ENCODE measurements around the gene DDX25.
"Not testable (repeated sequence)": the region's sequence is repeated elsewhere in the genome, so short reads cannot be mapped to it uniquely, and the experiment has no call there.

DDX25 gene

DNA sequence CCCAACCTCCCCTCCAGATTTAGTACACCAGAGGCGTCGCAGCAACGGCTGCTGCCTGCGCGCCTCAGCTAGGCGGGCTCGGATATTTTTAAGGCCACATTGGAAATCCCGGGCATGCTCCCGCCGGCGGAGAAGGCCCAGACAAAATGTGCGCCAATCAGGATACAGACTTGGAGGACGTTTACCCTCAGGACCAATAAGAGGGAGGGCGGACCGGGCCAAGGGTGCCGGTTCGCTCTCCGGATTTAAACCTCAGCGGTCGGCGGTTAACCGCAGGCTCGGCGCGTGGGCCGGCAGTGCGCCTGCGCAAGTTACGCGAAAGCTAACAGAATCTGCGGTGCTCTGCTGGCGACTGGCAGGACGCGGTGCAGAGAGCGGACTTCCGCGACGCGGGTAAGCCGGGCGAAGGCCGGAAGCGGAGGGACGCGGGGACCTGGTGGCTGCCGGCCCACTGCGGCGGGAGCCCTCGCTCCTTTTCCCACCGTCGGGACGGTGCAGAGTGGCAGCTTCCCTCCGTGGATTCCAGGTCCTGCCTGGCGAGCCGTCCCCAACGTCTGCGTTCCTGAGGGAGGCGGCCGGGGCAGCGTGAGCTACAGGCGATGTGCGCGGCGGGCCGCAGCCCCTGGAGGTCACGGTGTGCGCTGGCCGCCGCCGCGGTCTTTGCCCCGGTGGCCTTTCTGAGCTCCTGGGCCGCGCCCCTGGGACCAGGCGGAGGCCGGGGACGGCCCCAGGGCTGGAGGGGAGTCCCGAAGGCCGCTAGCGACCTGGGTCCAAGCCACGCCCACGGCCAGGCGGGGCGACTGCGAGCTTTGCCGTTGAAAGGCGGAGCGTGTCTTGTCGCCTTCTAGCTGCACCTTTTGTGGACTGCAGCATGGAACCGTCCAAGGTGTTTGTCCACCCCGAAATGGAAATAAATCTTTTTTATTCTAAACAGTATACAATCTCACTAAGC is 16.7 kb upstream of the DDX25 start, which contains the start of gene HYLS1:
TSS of gene HYLS1 (plus strand) at position 296 of the 952 bp plus-strand sequence. CDS start 11,701 bp downstream, outside the sequence.
- Mint-ChIP-seq H3K9me3 (no peaks in the 10 kb centered on the region), H3K36me3 (ENCODE audit: insufficient read depth) (peaks cover 18% of the 10 kb centered on the region), H3K27ac (ENCODE audit: low read depth) (peak within 1 kb of the TSS; percentile 97), H3K27me3 (no peaks in the 10 kb centered on the region), H3K4me3 (peak within 1 kb of the TSS; percentile 94), H3K4me1 (peaks cover 25% of the 10 kb centered on the region)
- ATAC-seq (replicated peaks; ENCODE audit: extremely low read depth, poor library complexity, severe bottlenecking) (peak; percentile 90), DNase-seq (ENCODE audit: low spot score in 2 of 2) (peak; percentile 94 to 97)

DNA sequence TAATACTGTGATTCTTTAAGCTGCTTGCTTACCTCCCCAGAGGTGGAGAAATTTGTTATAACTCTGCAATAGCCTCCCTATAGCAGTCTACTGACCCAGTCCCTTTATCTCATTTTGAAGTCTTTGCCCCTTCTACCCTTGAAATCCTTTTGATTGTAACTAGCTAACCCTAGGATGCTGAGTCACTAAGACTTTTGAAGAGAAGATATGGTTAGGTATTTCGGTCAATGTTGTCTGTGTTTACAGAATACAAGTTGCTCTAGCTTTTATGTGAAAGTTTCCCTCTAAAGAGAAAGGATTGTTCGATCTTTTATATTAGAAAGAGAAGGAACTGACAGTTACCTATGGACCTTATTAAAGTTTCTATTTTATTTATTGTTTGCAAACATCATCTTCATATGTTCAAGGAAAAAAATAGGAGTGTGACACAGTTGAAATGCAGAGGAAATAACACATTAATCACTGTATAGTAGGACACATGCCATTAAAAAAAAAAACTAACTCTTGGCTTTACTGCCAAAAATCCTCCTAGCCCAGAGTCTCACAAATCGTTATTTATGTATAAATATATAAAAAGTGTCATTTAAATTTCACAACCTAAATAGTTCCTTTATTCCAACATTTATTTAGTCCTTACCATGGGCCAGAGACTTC is 13.7 kb upstream of the DDX25 start:
- Mint-ChIP-seq H3K27me3 (no peaks in the 10 kb centered on the region), H3K27ac (ENCODE audit: low read depth) (peak overlapping the region; percentile 11), H3K4me1 (peaks cover 28% of the 10 kb centered on the region), H3K4me3 (peak overlapping the region; percentile 14), H3K9me3 (no peaks in the 10 kb centered on the region), H3K36me3 (ENCODE audit: insufficient read depth) (peaks cover 27% of the 10 kb centered on the region)
- DNase-seq (ENCODE audit: low spot score in 2 of 2) (no peak), ATAC-seq (replicated peaks; ENCODE audit: extremely low read depth, poor library complexity, severe bottlenecking) (no peak)

DNA sequence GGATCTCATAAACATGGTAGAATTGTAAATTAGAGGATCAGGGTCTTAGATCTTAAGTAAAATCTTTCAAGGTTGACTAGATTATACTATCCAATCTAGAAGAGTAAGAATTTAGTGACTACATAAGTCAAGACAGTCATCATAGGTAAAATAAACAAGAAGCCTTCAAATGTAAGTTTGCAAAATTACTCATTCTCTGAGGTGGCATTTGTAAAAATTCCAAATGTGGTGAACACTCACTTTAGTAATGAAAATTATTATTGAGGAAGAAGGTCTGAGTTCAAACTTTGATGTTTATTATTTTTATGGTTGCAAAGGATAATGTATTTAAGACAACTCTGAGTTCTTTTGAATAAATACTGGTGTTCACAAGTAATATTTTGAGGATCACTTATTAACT is 12.2 kb upstream of the DDX25 start:
- no peaks in the 10 kb centered on the region for H3K9me3 Mint-ChIP-seq
- H3K27me3 Mint-ChIP-seq: no peaks in the 10 kb centered on the region
- DNase-seq (ENCODE audit: low spot score in 2 of 2) (no peak), ATAC-seq (replicated peaks; ENCODE audit: extremely low read depth, poor library complexity, severe bottlenecking) (no peak)
- H3K27ac Mint-ChIP-seq (ENCODE audit: low read depth): no peak overlapping the region
- H3K36me3 Mint-ChIP-seq (ENCODE audit: insufficient read depth): peaks cover 26% of the 10 kb centered on the region
- no peak overlapping the region for H3K4me3 Mint-ChIP-seq
- H3K4me1 Mint-ChIP-seq: peaks cover 27% of the 10 kb centered on the region

DNA sequence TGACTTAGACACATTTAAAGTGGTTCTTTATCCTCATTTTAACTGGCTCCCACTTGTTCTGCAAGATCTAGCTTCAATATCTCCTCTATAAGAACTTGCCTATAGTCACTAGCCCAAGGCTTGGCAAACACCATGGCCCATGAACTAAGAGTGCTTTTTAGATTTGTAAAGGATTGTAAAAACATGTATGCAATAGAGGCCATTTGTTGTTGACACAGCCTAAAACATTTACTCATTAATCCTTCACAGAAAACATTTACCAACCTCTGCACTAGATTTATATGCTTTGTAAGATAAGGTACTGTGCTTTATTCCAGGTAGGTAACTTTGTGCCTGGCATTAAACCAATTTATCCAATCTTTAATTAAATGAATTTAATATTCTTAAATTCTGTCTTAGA is 11.3 kb upstream of the DDX25 start:
- H3K27ac Mint-ChIP-seq (ENCODE audit: low read depth): no peak overlapping the region
- no peak for ATAC-seq (replicated peaks; ENCODE audit: extremely low read depth, poor library complexity, severe bottlenecking)
- peaks cover 21% of the 10 kb centered on the region for H3K4me1 Mint-ChIP-seq
- H3K27me3 Mint-ChIP-seq: no peaks in the 10 kb centered on the region
- H3K36me3 Mint-ChIP-seq (ENCODE audit: insufficient read depth): peaks cover 19% of the 10 kb centered on the region
- H3K4me3 Mint-ChIP-seq: no peak overlapping the region
- H3K9me3 Mint-ChIP-seq: no peaks in the 10 kb centered on the region
- no peak for DNase-seq (ENCODE audit: low spot score in 2 of 2)

DNA sequence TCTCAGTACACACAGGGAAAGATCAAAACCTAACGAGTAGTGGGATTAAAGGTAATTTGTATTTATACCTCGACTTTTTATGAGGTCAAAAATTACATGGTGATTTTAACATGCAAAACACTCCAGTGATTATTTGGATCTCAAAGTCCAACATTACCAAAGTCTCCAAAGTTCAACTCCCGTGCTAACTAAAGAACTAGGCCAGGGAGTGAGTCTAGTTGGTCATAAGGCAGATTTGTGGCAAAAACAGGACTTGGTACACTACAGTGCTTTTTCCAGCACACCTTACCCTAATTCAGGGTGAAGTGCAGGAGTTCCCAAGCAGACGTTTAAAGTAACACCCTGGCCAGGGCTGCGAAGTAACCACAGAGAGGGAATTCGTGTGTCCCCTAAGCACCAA is 2.4 kb upstream of the DDX25 start:
- DNase-seq (ENCODE audit: low spot score in 2 of 2): no peak
- H3K4me1 Mint-ChIP-seq: peaks cover 24% of the 10 kb centered on the region

DNA sequence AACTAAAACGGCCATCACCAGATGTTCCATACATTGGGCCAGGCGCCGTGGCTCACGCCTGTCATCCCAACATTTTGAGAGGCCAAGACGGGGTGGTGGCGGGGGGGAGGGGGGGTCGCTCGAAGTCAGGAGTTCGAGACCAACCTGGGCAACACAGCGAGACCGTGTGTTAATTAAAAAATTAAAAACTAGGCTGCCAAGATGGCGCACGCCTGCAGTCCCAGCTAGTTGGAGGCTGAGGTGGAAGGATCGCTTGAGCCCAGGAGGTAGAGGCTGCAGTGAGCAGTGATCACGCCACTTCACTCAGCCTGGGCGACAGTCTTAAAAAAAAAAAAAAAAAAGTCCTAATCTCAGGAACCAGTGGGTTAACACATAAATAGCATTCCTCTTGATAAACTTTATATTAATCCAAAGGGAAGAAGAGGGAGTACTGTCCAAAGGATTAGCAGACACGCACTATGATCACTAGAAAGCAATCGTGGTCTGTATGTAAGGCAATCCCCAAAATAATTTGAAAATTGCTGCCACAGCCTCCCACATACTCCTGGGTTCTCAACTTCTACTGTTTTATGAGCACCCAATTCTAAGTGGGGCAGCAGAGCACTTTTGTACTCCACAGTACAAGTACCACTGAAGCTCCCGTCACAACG is 1.9 kb upstream of the DDX25 start:
- ATAC-seq (replicated peaks; ENCODE audit: extremely low read depth, poor library complexity, severe bottlenecking) (no peak), DNase-seq (ENCODE audit: low spot score in 2 of 2) (no peak)
- H3K36me3 Mint-ChIP-seq (ENCODE audit: insufficient read depth): peaks cover 17% of the 10 kb centered on the region
- peaks cover 32% of the 10 kb centered on the region for H3K27me3 Mint-ChIP-seq
- H3K4me1 Mint-ChIP-seq: peaks cover 24% of the 10 kb centered on the region
- peak overlapping the region; percentile 94 for H3K4me3 Mint-ChIP-seq
- peak overlapping the region; percentile 86 for H3K27ac Mint-ChIP-seq (ENCODE audit: low read depth)
- no peaks in the 10 kb centered on the region for H3K9me3 Mint-ChIP-seq

More for the DNA sequence above, 2.4 kb upstream of the DDX25 start:
- H3K9me3 Mint-ChIP-seq: no peaks in the 10 kb centered on the region
- peaks cover 32% of the 10 kb centered on the region for H3K27me3 Mint-ChIP-seq
- H3K27ac Mint-ChIP-seq (ENCODE audit: low read depth): no peak overlapping the region
- no peak for ATAC-seq (replicated peaks; ENCODE audit: extremely low read depth, poor library complexity, severe bottlenecking)
- H3K4me3 Mint-ChIP-seq: peak overlapping the region; percentile 94
- H3K36me3 Mint-ChIP-seq (ENCODE audit: insufficient read depth): peaks cover 17% of the 10 kb centered on the region

DNA sequence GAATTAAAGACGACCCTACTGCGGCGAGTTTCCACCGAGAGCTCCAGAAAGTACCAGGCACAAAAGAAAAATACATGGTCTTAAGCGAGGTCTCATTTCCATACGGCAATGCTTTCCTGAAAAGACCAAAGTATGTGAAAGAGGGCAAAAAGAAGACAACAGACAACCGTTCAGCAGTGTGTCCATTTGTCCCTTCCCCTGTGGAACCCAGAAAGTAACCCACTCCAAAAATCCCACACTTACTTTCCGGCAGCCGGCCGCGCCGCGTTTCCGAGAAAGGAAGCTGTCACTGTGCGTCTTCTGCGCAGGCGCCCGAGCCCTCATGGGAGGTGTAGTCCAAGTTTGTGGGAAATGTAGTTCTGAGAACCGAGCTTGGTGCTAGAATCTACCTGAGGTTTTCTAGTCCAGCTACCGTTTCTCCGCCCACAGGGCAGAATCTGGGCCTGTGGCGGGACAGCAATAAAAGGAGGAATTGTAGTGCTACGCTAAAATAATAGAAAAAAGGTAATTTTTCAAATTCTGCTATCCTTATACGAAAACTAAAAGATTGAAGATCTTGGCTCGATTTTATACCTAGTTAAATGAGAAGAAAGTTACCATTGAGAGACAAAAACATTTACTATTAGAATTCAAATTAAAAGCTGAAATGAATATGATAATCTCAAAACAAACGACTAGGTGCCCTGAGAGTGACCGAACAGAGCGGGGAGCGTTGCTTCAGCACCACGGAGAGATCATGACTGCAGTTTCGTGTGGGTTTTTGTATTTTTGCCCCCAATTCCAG is 1.2 kb upstream of the DDX25 start, which contains the start of gene PUS3:
TSS of gene PUS3 (minus strand) at position 280 of the 784 bp plus-strand sequence. CDS start 6,922 bp downstream, outside the sequence.
- peaks cover 15% of the 10 kb centered on the region for H3K36me3 Mint-ChIP-seq (ENCODE audit: insufficient read depth)
- no peaks in the 10 kb centered on the region for H3K9me3 Mint-ChIP-seq
- DNase-seq (ENCODE audit: low spot score in 2 of 2) (peak; percentile 67 to 72), ATAC-seq (replicated peaks; ENCODE audit: extremely low read depth, poor library complexity, severe bottlenecking) (peak; percentile 93)
- H3K4me1 Mint-ChIP-seq: peaks cover 24% of the 10 kb centered on the region
- H3K4me3 Mint-ChIP-seq: peak within 1 kb of the TSS; percentile 94
- peaks cover 32% of the 10 kb centered on the region for H3K27me3 Mint-ChIP-seq
- peak within 1 kb of the TSS; percentile 86 for H3K27ac Mint-ChIP-seq (ENCODE audit: low read depth)

DNA sequence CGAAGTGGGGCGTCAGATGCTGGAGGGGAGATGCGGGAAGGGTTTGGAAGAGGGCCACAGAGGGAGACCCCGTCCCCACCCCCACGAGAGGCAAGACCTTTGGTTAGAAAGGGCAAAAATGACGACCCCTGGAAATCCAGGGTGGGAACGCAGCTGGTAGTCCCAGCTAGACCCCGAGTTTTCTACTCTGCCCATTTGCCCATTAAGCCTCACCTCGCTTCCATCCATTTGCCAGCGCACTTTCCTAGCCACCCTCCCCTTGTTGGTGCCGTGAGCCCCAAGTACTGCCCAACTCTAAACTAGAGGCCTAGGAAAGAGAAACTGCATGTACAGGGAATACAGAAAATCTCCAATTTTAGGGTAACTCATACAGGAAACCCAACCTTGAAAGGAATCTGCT is 370 bp downstream of the DDX25 start:
- H3K27ac Mint-ChIP-seq (ENCODE audit: low read depth): no peak overlapping the region
- peaks cover 34% of the 10 kb centered on the region for H3K27me3 Mint-ChIP-seq
- no peak for ATAC-seq (replicated peaks; ENCODE audit: extremely low read depth, poor library complexity, severe bottlenecking)
- no peak for DNase-seq (ENCODE audit: low spot score in 2 of 2)
- H3K9me3 Mint-ChIP-seq: no peaks in the 10 kb centered on the region
- peaks cover 24% of the 10 kb centered on the region for H3K4me1 Mint-ChIP-seq
- peaks cover 11% of the 10 kb centered on the region for H3K36me3 Mint-ChIP-seq (ENCODE audit: insufficient read depth)
- H3K4me3 Mint-ChIP-seq: peak overlapping the region; percentile 94

DNA sequence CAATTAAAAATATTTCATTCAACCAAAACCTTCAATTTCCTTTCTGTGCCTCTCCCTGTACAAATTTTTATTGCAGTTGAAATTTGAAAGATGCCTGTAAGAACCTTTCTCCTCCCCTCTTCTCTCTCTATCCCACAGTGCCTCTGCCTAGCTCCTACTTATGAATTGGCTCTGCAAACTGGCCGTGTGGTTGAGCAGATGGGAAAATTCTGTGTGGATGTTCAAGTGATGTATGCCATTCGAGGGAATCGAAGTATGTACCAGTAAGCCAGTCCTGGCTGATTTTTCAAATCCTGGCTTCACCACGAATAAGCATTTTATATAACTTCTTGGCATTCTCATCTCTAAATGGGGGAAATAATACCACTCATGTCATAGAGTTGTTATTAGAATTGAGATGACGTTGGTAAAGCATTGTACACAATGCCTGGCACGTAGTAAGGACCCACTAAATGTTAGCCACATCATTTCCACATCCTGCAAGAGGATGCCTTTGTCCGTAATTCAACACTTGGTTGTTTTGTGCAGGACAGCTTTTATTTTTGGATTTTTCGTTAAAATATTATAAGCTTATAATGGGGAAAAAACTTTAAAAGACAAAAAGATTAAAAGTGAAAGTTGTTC is 6.0 kb downstream of the DDX25 start:
- DNase-seq (ENCODE audit: low spot score in 2 of 2) (no peak), ATAC-seq (replicated peaks; ENCODE audit: extremely low read depth, poor library complexity, severe bottlenecking) (no peak)
- H3K4me3 Mint-ChIP-seq: no peak overlapping the region
- H3K27ac Mint-ChIP-seq (ENCODE audit: low read depth): no peak overlapping the region
- H3K4me1 Mint-ChIP-seq: no peaks in the 10 kb centered on the region
- H3K9me3 Mint-ChIP-seq: no peaks in the 10 kb centered on the region
- H3K36me3 Mint-ChIP-seq (ENCODE audit: insufficient read depth): peaks cover 2% of the 10 kb centered on the region
- peaks cover 42% of the 10 kb centered on the region for H3K27me3 Mint-ChIP-seq

DNA sequence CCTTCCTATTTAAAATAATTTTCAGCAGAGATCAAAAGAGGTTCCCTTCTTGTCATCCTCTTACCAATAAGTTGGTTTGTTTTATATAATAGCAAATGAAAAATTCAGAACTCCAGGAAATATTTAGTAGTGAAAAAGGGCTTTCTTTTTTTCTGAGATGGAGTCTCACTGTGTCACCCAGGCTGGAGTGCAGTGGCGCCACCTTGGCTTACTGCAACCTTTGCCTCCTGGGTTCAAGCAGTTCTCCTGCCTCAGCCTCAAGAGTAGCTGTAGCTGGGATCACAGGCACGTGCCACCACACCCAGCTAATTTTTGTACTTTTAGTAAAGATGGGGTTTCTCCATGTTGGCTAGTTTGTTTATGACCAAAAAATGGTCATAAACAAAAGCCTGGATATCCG is 10.3 kb downstream of the DDX25 start:
- H3K9me3 Mint-ChIP-seq; DNase-seq (ENCODE audit: low spot score in 2 of 2); ATAC-seq (replicated peaks; ENCODE audit: extremely low read depth, poor library complexity, severe bottlenecking); H3K4me1 Mint-ChIP-seq; H3K36me3 Mint-ChIP-seq (ENCODE audit: insufficient read depth); H3K4me3 Mint-ChIP-seq; H3K27ac Mint-ChIP-seq (ENCODE audit: low read depth): not testable (repeated sequence)
- peaks cover 69% of the 10 kb centered on the region for H3K27me3 Mint-ChIP-seq

DNA sequence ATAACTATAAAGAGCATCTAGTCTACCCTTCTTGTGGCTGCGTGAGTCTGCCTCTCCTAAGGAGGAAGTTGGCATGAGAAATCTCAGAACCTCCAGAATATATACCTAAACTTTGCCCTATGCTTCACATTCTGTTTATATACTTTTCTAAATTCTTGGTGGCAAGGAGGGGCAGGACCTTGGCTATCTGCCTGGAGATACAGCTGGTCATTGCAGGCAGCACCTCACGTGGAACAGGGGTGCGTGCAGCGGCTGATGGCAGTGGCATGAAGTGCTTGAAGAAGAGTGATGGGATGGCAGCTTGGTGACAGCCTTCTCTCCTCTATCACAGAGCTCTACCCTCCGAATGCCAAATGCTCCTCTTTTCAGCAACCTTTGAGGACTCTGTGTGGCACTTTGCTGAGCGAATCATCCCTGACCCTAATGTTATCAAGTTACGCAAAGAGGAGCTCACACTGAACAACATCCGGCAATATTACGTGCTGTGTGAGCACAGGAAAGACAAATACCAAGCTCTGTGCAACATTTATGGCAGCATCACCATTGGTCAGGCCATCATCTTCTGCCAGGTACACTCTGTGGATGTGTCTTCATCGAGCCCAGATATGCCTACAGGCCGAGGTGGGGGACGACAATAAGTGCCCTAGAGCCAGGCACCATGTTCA is 12.5 kb downstream of the DDX25 start:
- no peak overlapping the region for H3K4me3 Mint-ChIP-seq
- H3K27me3 Mint-ChIP-seq: peaks cover 64% of the 10 kb centered on the region
- no peak overlapping the region for H3K27ac Mint-ChIP-seq (ENCODE audit: low read depth)
- ATAC-seq (replicated peaks; ENCODE audit: extremely low read depth, poor library complexity, severe bottlenecking) (no peak), DNase-seq (ENCODE audit: low spot score in 2 of 2) (no peak)
- no peaks in the 10 kb centered on the region for H3K36me3 Mint-ChIP-seq (ENCODE audit: insufficient read depth)
- no peaks in the 10 kb centered on the region for H3K4me1 Mint-ChIP-seq
- no peaks in the 10 kb centered on the region for H3K9me3 Mint-ChIP-seq
